ENCODE results near the gene CDH4.

The CDH4 gene

GRCh38 chr20:61900945-61901293 is 648.9 kb downstream of the CDH4 start:
- H3K9me3 ChIP-seq (ENCODE audit: insufficient read depth, low read length, severe bottlenecking), result no peaks in the 10 kb centered on the region
- no peaks in the 10 kb centered on the region for H3K4me1 ChIP-seq (ENCODE audit: insufficient read depth, low read length)
- DNase-seq, result no peak
- H4K20me1 ChIP-seq (ENCODE audit: insufficient read depth, low read length), result peaks cover 19% of the 10 kb centered on the region
- H2AFZ ChIP-seq (ENCODE audit: low read depth, low read length), result no peak overlapping the region
- H3K27me3 ChIP-seq (ENCODE audit: insufficient read depth, low read length, poor library complexity), result peaks cover 3% of the 10 kb centered on the region
- H3K79me2 ChIP-seq (ENCODE audit: insufficient read depth, low read length), result no peaks in the 10 kb centered on the region
- H3K36me3 ChIP-seq (ENCODE audit: insufficient read depth, low read length), result no peaks in the 10 kb centered on the region
- no peak overlapping the region for H3K4me3 ChIP-seq (ENCODE audit: low read depth in 1 of 2, low read length in 2 of 2)
- H3K27ac ChIP-seq (ENCODE audit: low read length), result no peak overlapping the region
- no peak for ATAC-seq (ENCODE audit: insufficient read depth, low read depth)
- H3K9ac ChIP-seq (ENCODE audit: low read depth, low read length), result no peak overlapping the region
- TF ChIP-seq EZH2 (IDR thresholded peaks at IDR 0.05; ENCODE audit: borderline replicate concordance, low read depth, low read length, severe bottlenecking), result no peak
- TF ChIP-seq, protein P1, sequence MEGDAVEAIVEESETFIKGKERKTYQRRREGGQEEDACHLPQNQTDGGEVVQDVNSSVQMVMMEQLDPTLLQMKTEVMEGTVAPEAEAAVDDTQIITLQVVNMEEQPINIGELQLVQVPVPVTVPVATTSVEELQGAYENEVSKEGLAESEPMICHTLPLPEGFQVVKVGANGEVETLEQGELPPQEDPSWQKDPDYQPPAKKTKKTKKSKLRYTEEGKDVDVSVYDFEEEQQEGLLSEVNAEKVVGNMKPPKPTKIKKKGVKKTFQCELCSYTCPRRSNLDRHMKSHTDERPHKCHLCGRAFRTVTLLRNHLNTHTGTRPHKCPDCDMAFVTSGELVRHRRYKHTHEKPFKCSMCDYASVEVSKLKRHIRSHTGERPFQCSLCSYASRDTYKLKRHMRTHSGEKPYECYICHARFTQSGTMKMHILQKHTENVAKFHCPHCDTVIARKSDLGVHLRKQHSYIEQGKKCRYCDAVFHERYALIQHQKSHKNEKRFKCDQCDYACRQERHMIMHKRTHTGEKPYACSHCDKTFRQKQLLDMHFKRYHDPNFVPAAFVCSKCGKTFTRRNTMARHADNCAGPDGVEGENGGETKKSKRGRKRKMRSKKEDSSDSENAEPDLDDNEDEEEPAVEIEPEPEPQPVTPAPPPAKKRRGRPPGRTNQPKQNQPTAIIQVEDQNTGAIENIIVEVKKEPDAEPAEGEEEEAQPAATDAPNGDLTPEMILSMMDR (IDR thresholded peaks at IDR 0.05; ENCODE audit: borderline replicate concordance, extremely low read depth, low read length, poor library complexity, severe bottlenecking), result no peak
- no peak overlapping the region for H3K4me2 ChIP-seq (ENCODE audit: insufficient read depth, low read length)

GRCh38 chr20:61901392-61902220 is 649.5 kb downstream of the CDH4 start:
- no peak for DNase-seq
- no peak overlapping the region for H3K4me2 ChIP-seq (ENCODE audit: insufficient read depth, low read length)

GRCh38 chr20:61902221-61902869 is 650.3 kb downstream of the CDH4 start:
- H4K20me1 ChIP-seq (ENCODE audit: insufficient read depth, low read length), result peaks cover 7% of the 10 kb centered on the region
- H3K4me2 ChIP-seq (ENCODE audit: insufficient read depth, low read length), result no peak overlapping the region
- no peak for ATAC-seq (ENCODE audit: insufficient read depth, low read depth)
- H3K9ac ChIP-seq (ENCODE audit: low read depth, low read length), result no peak overlapping the region
- no peak overlapping the region for H3K4me3 ChIP-seq (ENCODE audit: low read depth in 1 of 2, low read length in 2 of 2)
- no peaks in the 10 kb centered on the region for H3K36me3 ChIP-seq (ENCODE audit: insufficient read depth, low read length)
- H2AFZ ChIP-seq (ENCODE audit: low read depth, low read length), result no peak overlapping the region
- no peak for DNase-seq
- peaks cover 3% of the 10 kb centered on the region for H3K27me3 ChIP-seq (ENCODE audit: insufficient read depth, low read length, poor library complexity)
- no peak overlapping the region for H3K27ac ChIP-seq (ENCODE audit: low read length)
- no peaks in the 10 kb centered on the region for H3K9me3 ChIP-seq (ENCODE audit: insufficient read depth, low read length, severe bottlenecking)
- TF ChIP-seq, protein P1 (IDR thresholded peaks at IDR 0.05; ENCODE audit: borderline replicate concordance, extremely low read depth, low read length, poor library complexity, severe bottlenecking), result no peak
- no peak for TF ChIP-seq EZH2 (IDR thresholded peaks at IDR 0.05; ENCODE audit: borderline replicate concordance, low read depth, low read length, severe bottlenecking)
- H3K79me2 ChIP-seq (ENCODE audit: insufficient read depth, low read length), result no peaks in the 10 kb centered on the region
- no peaks in the 10 kb centered on the region for H3K4me1 ChIP-seq (ENCODE audit: insufficient read depth, low read length)

More at GRCh38 chr20:61901392-61902220, 649.5 kb downstream of the CDH4 start:
- ATAC-seq (ENCODE audit: insufficient read depth, low read depth), result no peak
- no peaks in the 10 kb centered on the region for H3K4me1 ChIP-seq (ENCODE audit: insufficient read depth, low read length)
- no peak overlapping the region for H2AFZ ChIP-seq (ENCODE audit: low read depth, low read length)
- no peaks in the 10 kb centered on the region for H3K79me2 ChIP-seq (ENCODE audit: insufficient read depth, low read length)
- H3K27ac ChIP-seq (ENCODE audit: low read length), result no peak overlapping the region
- peaks cover 3% of the 10 kb centered on the region for H3K27me3 ChIP-seq (ENCODE audit: insufficient read depth, low read length, poor library complexity)
- peaks cover 13% of the 10 kb centered on the region for H4K20me1 ChIP-seq (ENCODE audit: insufficient read depth, low read length)
- no peak overlapping the region for H3K4me3 ChIP-seq (ENCODE audit: low read depth in 1 of 2, low read length in 2 of 2)
- TF ChIP-seq EZH2 (IDR thresholded peaks at IDR 0.05; ENCODE audit: borderline replicate concordance, low read depth, low read length, severe bottlenecking), result no peak
- TF ChIP-seq, protein P1 (IDR thresholded peaks at IDR 0.05; ENCODE audit: borderline replicate concordance, extremely low read depth, low read length, poor library complexity, severe bottlenecking), result no peak
- no peaks in the 10 kb centered on the region for H3K9me3 ChIP-seq (ENCODE audit: insufficient read depth, low read length, severe bottlenecking)
- H3K36me3 ChIP-seq (ENCODE audit: insufficient read depth, low read length), result no peaks in the 10 kb centered on the region
- no peak overlapping the region for H3K9ac ChIP-seq (ENCODE audit: low read depth, low read length)
